ENCODE results near the gene THSD4.
A peak's percentile ranks its signal among the peaks of the same experiment; 100 is the strongest.

Gene THSD4

GRCh38 chr15:71806452-71806931 lies 691.2 kb downstream of the THSD4 start:
- no peaks in the 10 kb centered on the region for H3K79me1 ChIP-seq (replicated peaks; ENCODE audit: low read length, poor library complexity, severe bottlenecking)
- H2BK15ac ChIP-seq (ENCODE audit: low read depth, poor library complexity, severe bottlenecking) = no peak overlapping the region
- no peak overlapping the region for H3K14ac ChIP-seq (ENCODE audit: low read length in 2 of 2)
- H3K23ac ChIP-seq (ENCODE audit: low read length in 2 of 2) = no peak overlapping the region
- no peaks in the 10 kb centered on the region for H3K9me3 ChIP-seq (ENCODE audit: control insufficient read depth, low read length)
- no peak overlapping the region for H3K4me3 ChIP-seq (ENCODE audit: insufficient read depth in 1 of 2, low read depth in 1 of 2, low read length in 2 of 2)
- peak overlapping the region; percentile 82 for H2AK5ac ChIP-seq (ENCODE audit: low read length, severe bottlenecking)
- WGBS = 5% methylated on average over 4 of the region's 7 CpGs
- DNase-seq = peak; percentile 44
- no peak overlapping the region for H2AFZ ChIP-seq (ENCODE audit: low read depth, low read length)
- H4K91ac ChIP-seq (ENCODE audit: low read length) = no peak overlapping the region
- no peak overlapping the region for H3K9ac ChIP-seq (ENCODE audit: low read length)
- peak overlapping the region; percentile 95 for H3K27ac ChIP-seq (ENCODE audit: low read length, poor library complexity, severe bottlenecking)
- peaks cover 0 to 29% of the 10 kb centered on the region in 2 experiments for H3K27me3 ChIP-seq (ENCODE audit: control insufficient read depth in 1 of 2, insufficient read depth in 1 of 2, low read length in 2 of 2)
- H2BK12ac ChIP-seq (ENCODE audit: low read length in 2 of 2) = no peak overlapping the region
- H2BK120ac ChIP-seq (ENCODE audit: low read depth, low read length) = no peak overlapping the region
- no peak overlapping the region for H3K18ac ChIP-seq (ENCODE audit: low read depth in 1 of 2, low read length in 2 of 2)
- H4K8ac ChIP-seq (ENCODE audit: low read length) = peak overlapping the region; percentile 31
- H3K4me2 ChIP-seq (ENCODE audit: low read length, poor library complexity, severe bottlenecking) = no peak overlapping the region
- H3K36me3 ChIP-seq (ENCODE audit: control insufficient read depth in 1 of 2, insufficient read depth in 2 of 2, low read depth in 1 of 2, low read length in 2 of 2) = peaks cover 0 to 3% of the 10 kb centered on the region in 2 experiments
- H3K4ac ChIP-seq (ENCODE audit: low read depth in 1 of 2, low read length in 2 of 2) = no peak overlapping the region
- H3K4me1 ChIP-seq (ENCODE audit: control insufficient read depth, insufficient read depth, low read depth, low read length) = peaks cover 49% of the 10 kb centered on the region
- H2BK5ac ChIP-seq (ENCODE audit: low read depth, low read length, poor library complexity, severe bottlenecking) = peak overlapping the region; percentile 57

GRCh38 chr15:71807125-71807629 lies 691.9 kb downstream of the THSD4 start:
- Histone ChIP-seq H3K23ac (ENCODE audit: low read length in 2 of 2) (peak overlapping the region in 1 of 2 experiments; percentile 51), H2AK5ac (ENCODE audit: low read length, severe bottlenecking) (no peak overlapping the region), H3K36me3 (ENCODE audit: control insufficient read depth in 1 of 2, insufficient read depth in 2 of 2, low read depth in 1 of 2, low read length in 2 of 2) (peaks cover 0 to 9% of the 10 kb centered on the region in 2 experiments), H3K27ac (ENCODE audit: low read length, poor library complexity, severe bottlenecking) (peak overlapping the region; percentile 95), H4K91ac (ENCODE audit: low read length) (peak overlapping the region; percentile 44), H3K9me3 (ENCODE audit: control insufficient read depth, low read length) (no peaks in the 10 kb centered on the region), H2BK15ac (ENCODE audit: low read depth, poor library complexity, severe bottlenecking) (no peak overlapping the region), H3K4ac (ENCODE audit: low read depth in 1 of 2, low read length in 2 of 2) (peak overlapping the region; percentile 14 to 35), H2AFZ (ENCODE audit: low read depth, low read length) (peak overlapping the region; percentile 3), H3K79me1 (replicated peaks; ENCODE audit: low read length, poor library complexity, severe bottlenecking) (no peaks in the 10 kb centered on the region), H3K18ac (ENCODE audit: low read depth in 1 of 2, low read length in 2 of 2) (no peak overlapping the region), H3K4me3 (ENCODE audit: insufficient read depth in 1 of 2, low read depth in 1 of 2, low read length in 2 of 2) (no peak overlapping the region), H2BK12ac (ENCODE audit: low read length in 2 of 2) (peak overlapping the region in 1 of 2 experiments; percentile 37), H3K4me2 (ENCODE audit: low read length, poor library complexity, severe bottlenecking) (peak overlapping the region; percentile 44), H3K14ac (ENCODE audit: low read length in 2 of 2) (peak overlapping the region in 1 of 2 experiments; percentile 57), H2BK120ac (ENCODE audit: low read depth, low read length) (no peak overlapping the region), H3K9ac (ENCODE audit: low read length) (no peak overlapping the region), H3K27me3 (ENCODE audit: control insufficient read depth in 1 of 2, insufficient read depth in 1 of 2, low read length in 2 of 2) (peaks cover 0 to 29% of the 10 kb centered on the region in 2 experiments), H3K4me1 (ENCODE audit: control insufficient read depth, insufficient read depth, low read depth, low read length) (peaks cover 48% of the 10 kb centered on the region), H4K8ac (ENCODE audit: low read length) (peak overlapping the region; percentile 71), H2BK5ac (ENCODE audit: low read depth, low read length, poor library complexity, severe bottlenecking) (peak overlapping the region; percentile 57)
- DNase-seq = peak; percentile 10
- WGBS = 40% methylated on average over 15 of the region's 15 CpGs

GRCh38 chr15:71807691-71808091 lies 692.4 kb downstream of the THSD4 start:
- Histone ChIP-seq H3K27me3 (ENCODE audit: control insufficient read depth in 1 of 2, insufficient read depth in 1 of 2, low read length in 2 of 2) (peaks cover 0 to 29% of the 10 kb centered on the region in 2 experiments), H3K27ac (ENCODE audit: low read length, poor library complexity, severe bottlenecking) (peak overlapping the region; percentile 95), H2BK12ac (ENCODE audit: low read length in 2 of 2) (peak overlapping the region in 1 of 2 experiments; percentile 80), H4K8ac (ENCODE audit: low read length) (no peak overlapping the region), H2BK5ac (ENCODE audit: low read depth, low read length, poor library complexity, severe bottlenecking) (no peak overlapping the region), H3K79me1 (replicated peaks; ENCODE audit: low read length, poor library complexity, severe bottlenecking) (no peaks in the 10 kb centered on the region), H3K36me3 (ENCODE audit: control insufficient read depth in 1 of 2, insufficient read depth in 2 of 2, low read depth in 1 of 2, low read length in 2 of 2) (peaks cover 0 to 14% of the 10 kb centered on the region in 2 experiments), H4K91ac (ENCODE audit: low read length) (no peak overlapping the region), H3K4me2 (ENCODE audit: low read length, poor library complexity, severe bottlenecking) (peak overlapping the region; percentile 34), H3K14ac (ENCODE audit: low read length in 2 of 2) (peak overlapping the region in 1 of 2 experiments; percentile 66), H2BK120ac (ENCODE audit: low read depth, low read length) (no peak overlapping the region), H3K23ac (ENCODE audit: low read length in 2 of 2) (no peak overlapping the region), H3K9me3 (ENCODE audit: control insufficient read depth, low read length) (no peaks in the 10 kb centered on the region), H2AK5ac (ENCODE audit: low read length, severe bottlenecking) (peak overlapping the region; percentile 80), H3K4me3 (ENCODE audit: insufficient read depth in 1 of 2, low read depth in 1 of 2, low read length in 2 of 2) (no peak overlapping the region), H2AFZ (ENCODE audit: low read depth, low read length) (no peak overlapping the region), H3K4ac (ENCODE audit: low read depth in 1 of 2, low read length in 2 of 2) (no peak overlapping the region), H2BK15ac (ENCODE audit: low read depth, poor library complexity, severe bottlenecking) (no peak overlapping the region), H3K4me1 (ENCODE audit: control insufficient read depth, insufficient read depth, low read depth, low read length) (peaks cover 48% of the 10 kb centered on the region), H3K9ac (ENCODE audit: low read length) (no peak overlapping the region), H3K18ac (ENCODE audit: low read depth in 1 of 2, low read length in 2 of 2) (no peak overlapping the region)
- peak; percentile 33 for DNase-seq
- 43% methylated on average over 4 of the region's 4 CpGs for WGBS

- H3K27ac ChIP-seq (ENCODE audit: low read length, poor library complexity, severe bottlenecking) = peak overlapping the region; percentile 95
- no peak overlapping the region for H3K18ac ChIP-seq (ENCODE audit: low read depth in 1 of 2, low read length in 2 of 2)
- WGBS = 94% methylated on average over 18 of the region's 18 CpGs
- H3K79me1 ChIP-seq (replicated peaks; ENCODE audit: low read length, poor library complexity, severe bottlenecking) = no peaks in the 10 kb centered on the region
- H3K14ac ChIP-seq (ENCODE audit: low read length in 2 of 2) = no peak overlapping the region
- H2AK5ac ChIP-seq (ENCODE audit: low read length, severe bottlenecking) = peak overlapping the region; percentile 80
- no peak overlapping the region for H3K4ac ChIP-seq (ENCODE audit: low read depth in 1 of 2, low read length in 2 of 2)
- H2BK15ac ChIP-seq (ENCODE audit: low read depth, poor library complexity, severe bottlenecking) = no peak overlapping the region
- H4K91ac ChIP-seq (ENCODE audit: low read length) = peak overlapping the region; percentile 28
- H3K23ac ChIP-seq (ENCODE audit: low read length in 2 of 2) = no peak overlapping the region
- peaks cover 48% of the 10 kb centered on the region for H3K4me1 ChIP-seq (ENCODE audit: control insufficient read depth, insufficient read depth, low read depth, low read length)
- no peak overlapping the region for H3K4me3 ChIP-seq (ENCODE audit: insufficient read depth in 1 of 2, low read depth in 1 of 2, low read length in 2 of 2)
- H3K9me3 ChIP-seq (ENCODE audit: control insufficient read depth, low read length) = no peaks in the 10 kb centered on the region
- no peak overlapping the region for H2BK12ac ChIP-seq (ENCODE audit: low read length in 2 of 2)
- H3K36me3 ChIP-seq (ENCODE audit: control insufficient read depth in 1 of 2, insufficient read depth in 2 of 2, low read depth in 1 of 2, low read length in 2 of 2) = peaks cover 0 to 18% of the 10 kb centered on the region in 2 experiments
- peaks cover 0 to 29% of the 10 kb centered on the region in 2 experiments for H3K27me3 ChIP-seq (ENCODE audit: control insufficient read depth in 1 of 2, insufficient read depth in 1 of 2, low read length in 2 of 2)
- no peak overlapping the region for H4K8ac ChIP-seq (ENCODE audit: low read length)
- no peak overlapping the region for H2BK120ac ChIP-seq (ENCODE audit: low read depth, low read length)
- H2AFZ ChIP-seq (ENCODE audit: low read depth, low read length) = no peak overlapping the region
- H2BK5ac ChIP-seq (ENCODE audit: low read depth, low read length, poor library complexity, severe bottlenecking) = peak overlapping the region; percentile 21
- H3K4me2 ChIP-seq (ENCODE audit: low read length, poor library complexity, severe bottlenecking) = no peak overlapping the region
- H3K9ac ChIP-seq (ENCODE audit: low read length) = no peak overlapping the region
- no peak for DNase-seq
Measured at GRCh38 chr15:71808311-71809020, 693.2 kb downstream of the THSD4 start.
